Dendritic cell treated with granulocyte-macrophage colony-stimulating factor and Interleukin-4, amounts not matched to agents 40 ng/mL and 50 ng/mL, for 4 days (primary cell): ENCODE data around the gene CDA.
"Not testable (repeated sequence)": the region's sequence is repeated elsewhere in the genome, so short reads cannot be mapped to it uniquely, and the experiment has no call there.

Experiments
- H3K27ac Mint-ChIP-seq: one replicate; pipeline ENCODE4 v1.8.0; 2022; ENCODE audit warnings: mild to moderate bottlenecking, mixed read lengths
- H3K27me3 Mint-ChIP-seq: one replicate; pipeline ENCODE4 v1.8.0; 2022; ENCODE audit warnings: mild to moderate bottlenecking, mixed read lengths
- H3K36me3 Mint-ChIP-seq: one replicate; pipeline ENCODE4 v1.8.0; 2022; ENCODE audit warnings: low read depth, mixed read lengths
- H3K4me1 Mint-ChIP-seq: one replicate; pipeline ENCODE4 v1.8.0; 2022; ENCODE audit warnings: low read depth, mixed read lengths
- H3K4me3 Mint-ChIP-seq: one replicate; pipeline ENCODE4 v1.8.0; 2022; ENCODE audit warnings: mild to moderate bottlenecking, moderate library complexity, mixed read lengths
- H3K9me3 Mint-ChIP-seq: one replicate; pipeline ENCODE4 v1.8.0; 2022; ENCODE audit warnings: mixed read lengths
- intact Hi-C: fragments of 100-400 bp; cut with micrococcal nuclease; formaldehyde crosslinking; loops from one replicate; pipeline ENCODE4 v1.15.0; 2022

Gene CDA

GRCh38 chr1:20596106-20596505 lies 7.2 kb downstream of the CDA start:
- Mint-ChIP-seq H3K27ac (no peak overlapping the region), H3K4me1 (peaks cover 82% of the 10 kb centered on the region), H3K9me3 (peaks cover 7% of the 10 kb centered on the region), H3K27me3 (peaks cover 1% of the 10 kb centered on the region), H3K4me3 (no peak overlapping the region), H3K36me3 (peaks cover 60% of the 10 kb centered on the region)
- intact Hi-C loops, result no loop called here

- Mint-ChIP-seq H3K4me3 (peak overlapping the region; percentile 37), H3K27ac (peak overlapping the region; percentile 76), H3K27me3 (peaks cover 1% of the 10 kb centered on the region), H3K36me3 (peaks cover 47% of the 10 kb centered on the region), H3K4me1 (peaks cover 72% of the 10 kb centered on the region), H3K9me3 (peaks cover 7% of the 10 kb centered on the region)
- intact Hi-C loops, result no loop called here
These were observed 8.8 kb downstream of the CDA start for GRCh38 chr1:20597650-20598049.

DNA sequence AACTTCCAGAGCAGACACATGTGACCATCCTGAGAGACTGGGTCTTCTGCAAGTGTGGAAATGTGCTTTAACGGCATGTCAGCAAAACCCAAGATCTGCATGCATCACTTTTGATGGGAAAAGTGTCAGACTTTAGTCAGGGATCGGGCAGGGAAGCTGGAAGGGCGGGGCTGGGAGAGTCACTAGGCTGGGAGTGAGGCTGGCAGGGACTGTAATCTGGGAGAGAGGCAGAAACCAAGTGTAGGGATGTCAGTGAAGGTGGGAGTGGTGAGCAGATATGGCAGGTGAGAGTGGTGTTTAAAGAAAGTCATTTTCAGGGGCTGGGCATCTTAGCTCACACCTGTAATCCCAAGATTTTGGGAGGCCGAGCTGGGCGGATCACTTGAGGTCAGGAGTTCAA lies 11.3 kb downstream of the CDA start:
- intact Hi-C loops, result no loop called here

DNA sequence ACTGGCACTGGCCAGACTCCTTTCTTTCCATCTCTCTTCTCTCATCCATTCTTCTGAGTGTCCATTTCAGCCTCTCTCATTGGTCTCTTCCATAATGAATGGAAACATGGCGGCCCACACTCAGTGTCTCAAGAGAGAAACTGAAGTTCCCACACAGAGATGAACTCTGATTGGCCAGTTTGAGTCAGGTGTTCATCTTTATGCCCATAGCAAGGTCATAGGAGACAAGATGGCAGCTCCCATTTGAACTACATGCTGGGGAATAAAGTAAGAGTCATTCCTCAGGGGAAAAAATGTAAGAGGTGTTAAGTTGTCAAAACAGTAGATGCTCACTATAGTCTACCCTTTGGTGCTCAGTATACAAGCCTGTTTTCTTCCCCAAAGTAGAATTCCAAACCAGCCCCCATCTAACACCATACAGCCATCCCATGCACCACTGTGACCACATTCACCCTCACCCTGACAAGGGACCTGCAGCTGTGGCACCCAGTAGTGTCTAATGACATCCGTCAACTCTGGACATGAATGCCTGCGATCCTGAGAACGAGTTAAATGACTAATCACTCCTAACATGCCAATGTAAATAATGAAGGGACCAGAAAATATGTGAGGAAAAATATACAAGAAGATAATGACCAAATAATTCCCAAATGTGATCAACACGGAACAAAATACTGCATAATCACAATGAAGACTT lies 12.4 kb downstream of the CDA start:
- H3K4me3 Mint-ChIP-seq, result no peak overlapping the region
- no peaks in the 10 kb centered on the region for H3K27me3 Mint-ChIP-seq
- peaks cover 27% of the 10 kb centered on the region for H3K36me3 Mint-ChIP-seq
- no peak overlapping the region for H3K27ac Mint-ChIP-seq
- peaks cover 56% of the 10 kb centered on the region for H3K4me1 Mint-ChIP-seq
- H3K9me3 Mint-ChIP-seq, result peaks cover 16% of the 10 kb centered on the region
- intact Hi-C loops, result no loop called here

More for the DNA sequence above, 11.3 kb downstream of the CDA start:
- no peak overlapping the region for H3K27ac Mint-ChIP-seq
- H3K9me3 Mint-ChIP-seq, result peaks cover 16% of the 10 kb centered on the region
- H3K4me3 Mint-ChIP-seq, result no peak overlapping the region
- peaks cover 30% of the 10 kb centered on the region for H3K36me3 Mint-ChIP-seq
- H3K4me1 Mint-ChIP-seq, result peaks cover 66% of the 10 kb centered on the region
- H3K27me3 Mint-ChIP-seq, result peaks cover 1% of the 10 kb centered on the region

DNA sequence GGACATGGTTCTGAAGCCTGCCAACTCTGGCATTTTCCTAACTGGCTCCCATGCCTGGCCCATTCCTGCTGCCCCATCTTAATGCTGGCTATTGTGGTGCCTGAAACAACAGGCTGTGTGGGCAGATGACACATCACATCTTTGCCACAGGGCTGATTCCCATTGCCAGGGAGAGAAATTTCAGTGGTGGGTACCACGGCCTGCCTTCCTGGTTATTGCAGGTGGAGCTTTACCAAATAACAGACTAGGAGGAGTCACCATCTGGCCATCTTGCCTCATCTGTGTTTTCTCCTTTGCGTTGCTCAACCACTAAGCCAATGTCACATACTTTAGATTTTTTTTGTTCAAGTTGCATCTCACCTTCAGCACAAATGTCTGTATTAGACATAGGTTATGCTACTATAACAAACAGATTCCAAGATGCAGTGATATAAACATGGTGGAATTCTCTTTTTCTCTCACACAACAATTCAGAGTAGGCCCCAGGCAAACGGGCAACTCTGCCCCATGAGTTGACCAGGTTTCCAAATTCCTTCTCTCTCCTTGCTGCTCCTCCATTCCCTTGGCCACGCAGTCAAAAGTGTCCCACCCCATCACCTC lies 14.1 kb downstream of the CDA start:
- H3K27ac Mint-ChIP-seq, result peak overlapping the region; percentile 26
- intact Hi-C loops, result no loop called here
- peaks cover 41% of the 10 kb centered on the region for H3K36me3 Mint-ChIP-seq
- H3K9me3 Mint-ChIP-seq, result peaks cover 16% of the 10 kb centered on the region
- peaks cover 43% of the 10 kb centered on the region for H3K4me1 Mint-ChIP-seq
- H3K4me3 Mint-ChIP-seq, result no peak overlapping the region
- H3K27me3 Mint-ChIP-seq, result no peaks in the 10 kb centered on the region

GRCh38 chr1:20603504-20604464 lies 14.9 kb downstream of the CDA start:
- Mint-ChIP-seq H3K4me1 (peaks cover 35% of the 10 kb centered on the region), H3K27me3 (no peaks in the 10 kb centered on the region), H3K36me3 (peaks cover 42% of the 10 kb centered on the region), H3K27ac (peak overlapping the region; percentile 26), H3K4me3 (no peak overlapping the region), H3K9me3 (peaks cover 13% of the 10 kb centered on the region)
- intact Hi-C loops, result no loop called here

GRCh38 chr1:20604678-20605077 lies 15.8 kb downstream of the CDA start:
- Mint-ChIP-seq H3K36me3 (peaks cover 46% of the 10 kb centered on the region), H3K9me3 (peaks cover 9% of the 10 kb centered on the region), H3K4me3 (no peak overlapping the region), H3K27me3 (no peaks in the 10 kb centered on the region), H3K27ac (no peak overlapping the region), H3K4me1 (peaks cover 30% of the 10 kb centered on the region)
- intact Hi-C loops, result no loop called here

DNA sequence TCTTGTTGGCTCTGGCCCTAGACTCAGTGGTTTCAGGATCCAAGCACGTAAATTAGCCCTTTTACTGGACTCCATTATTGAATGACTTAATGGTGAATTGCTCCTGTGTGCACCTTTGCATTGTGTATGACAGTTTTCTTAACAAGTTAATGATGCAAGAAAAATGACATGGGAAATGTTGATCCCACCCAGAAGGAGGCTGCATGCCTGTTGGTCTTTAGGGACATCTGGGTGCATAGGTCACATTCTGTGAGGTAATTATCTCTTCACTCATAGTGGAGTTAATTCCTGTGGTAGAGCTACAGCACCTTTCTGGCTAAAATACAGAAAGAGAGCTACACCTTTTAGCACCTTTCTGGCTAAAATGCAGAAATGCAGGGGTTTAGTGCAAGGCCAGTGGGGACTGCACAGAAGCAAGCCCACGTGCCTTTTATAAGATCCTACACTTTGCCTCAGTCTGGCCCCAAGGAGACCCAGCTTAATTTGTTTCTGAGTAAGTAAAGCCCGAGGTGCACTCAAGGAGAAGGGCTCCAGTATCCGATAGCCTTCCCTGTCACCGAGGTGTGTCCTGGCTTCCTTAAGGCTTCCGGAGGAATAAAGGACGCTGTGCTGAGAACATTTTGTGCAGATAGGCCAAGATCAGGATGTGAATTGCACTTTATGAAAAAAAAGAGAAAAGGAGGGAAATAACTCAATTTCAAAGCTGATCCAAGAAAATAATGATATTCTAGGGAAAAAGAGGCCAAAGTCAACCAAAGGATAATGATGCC lies 18.1 kb downstream of the CDA start:
- Mint-ChIP-seq H3K4me1 (peaks cover 14% of the 10 kb centered on the region), H3K36me3 (peaks cover 48% of the 10 kb centered on the region)
- H3K9me3 Mint-ChIP-seq, H3K27ac Mint-ChIP-seq, intact Hi-C loops, H3K4me3 Mint-ChIP-seq, H3K27me3 Mint-ChIP-seq: not testable (repeated sequence)

GRCh38 chr1:20609541-20609940 lies 20.6 kb downstream of the CDA start:
- Mint-ChIP-seq H3K27ac (no peak overlapping the region), H3K9me3 (no peaks in the 10 kb centered on the region), H3K4me1 (peaks cover 5% of the 10 kb centered on the region), H3K27me3 (no peaks in the 10 kb centered on the region), H3K36me3 (peaks cover 64% of the 10 kb centered on the region), H3K4me3 (no peak overlapping the region)
- intact Hi-C loops, result no loop called here

DNA sequence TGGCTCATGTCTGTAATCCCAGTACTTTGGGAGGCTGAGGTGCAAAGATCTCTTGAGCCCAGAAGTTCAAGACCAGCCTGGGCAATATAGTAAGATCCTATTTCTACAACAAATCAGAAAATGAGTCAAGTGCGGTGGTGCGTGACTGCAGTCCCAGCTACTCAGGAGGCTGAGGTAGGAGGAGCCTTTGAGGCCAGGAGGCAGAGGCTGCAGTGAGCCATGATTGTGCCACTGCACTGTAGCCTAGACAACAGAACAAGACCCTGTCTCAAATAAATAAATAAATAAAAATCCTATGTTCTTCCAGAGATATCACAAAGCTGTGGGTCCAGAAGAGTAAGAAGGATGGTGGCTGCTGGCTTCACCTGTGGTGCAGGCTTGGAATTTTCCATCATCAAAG lies 22.1 kb downstream of the CDA start:
- Mint-ChIP-seq H3K36me3 (peaks cover 75% of the 10 kb centered on the region), H3K4me1 (no peaks in the 10 kb centered on the region), H3K27ac (no peak overlapping the region), H3K27me3 (no peaks in the 10 kb centered on the region), H3K9me3 (no peaks in the 10 kb centered on the region), H3K4me3 (no peak overlapping the region)
- intact Hi-C loops, result no loop called here

DNA sequence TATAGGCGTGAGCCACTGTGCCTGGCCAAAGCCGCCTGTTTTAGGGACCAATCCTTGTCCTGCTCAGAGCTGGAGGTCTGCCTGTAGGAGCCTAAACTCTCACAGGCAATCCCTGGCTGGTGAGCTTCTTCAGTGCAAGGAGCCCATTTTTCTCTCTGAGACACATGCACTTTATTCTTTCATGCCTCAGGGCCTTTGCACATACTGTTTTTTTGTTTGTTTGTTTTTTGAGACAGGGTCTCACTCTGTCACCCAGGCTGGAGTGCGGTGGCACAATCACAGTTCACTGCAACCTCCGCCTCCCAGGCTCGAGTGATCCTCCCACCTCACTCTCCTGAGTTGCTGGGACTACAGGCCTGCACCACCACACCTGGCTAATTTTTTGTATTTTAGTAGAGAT lies 22.8 kb downstream of the CDA start:
- intact Hi-C loops, result no loop called here
- Mint-ChIP-seq H3K36me3 (peaks cover 76% of the 10 kb centered on the region), H3K27me3 (no peaks in the 10 kb centered on the region), H3K4me1 (no peaks in the 10 kb centered on the region), H3K27ac (no peak overlapping the region), H3K4me3 (no peak overlapping the region), H3K9me3 (no peaks in the 10 kb centered on the region)

- Mint-ChIP-seq H3K27me3 (no peaks in the 10 kb centered on the region), H3K36me3 (peaks cover 78% of the 10 kb centered on the region), H3K9me3 (no peaks in the 10 kb centered on the region), H3K4me1 (no peaks in the 10 kb centered on the region), H3K4me3 (no peak overlapping the region), H3K27ac (no peak overlapping the region)
- intact Hi-C loops, result no loop called here
These were observed 23.4 kb downstream of the CDA start for GRCh38 chr1:20612221-20612746.

- no peaks in the 10 kb centered on the region for H3K27me3 Mint-ChIP-seq
These were observed 25.3 kb downstream of the CDA start for GRCh38 chr1:20614131-20614579.

More at GRCh38 chr1:20614131-20614579, 25.3 kb downstream of the CDA start:
- Mint-ChIP-seq H3K36me3 (peaks cover 83% of the 10 kb centered on the region), H3K4me1 (no peaks in the 10 kb centered on the region), H3K4me3 (no peak overlapping the region), H3K27ac (peak overlapping the region; percentile 13), H3K9me3 (no peaks in the 10 kb centered on the region)
- intact Hi-C loops, result no loop called here
